Astrocyte (in vitro differentiated cells and primary cell): Measurements from ENCODE around the gene RHOBTB1. TPM values are rescaled to one million over a fixed set of nuclear protein-coding genes. Genes with fewer than 3 reads are reported as not detected.

ENCODE experiments used
- DNase-seq: peaks from one replicate; pipeline ENCODE4 v3.0.0-alpha.2; 2010; ENCODE audit warnings: low read depth
- FAIRE-seq: peaks from 2 replicates; lab custom pipeline; 2011; peaks lifted over from hg19 to GRCh38; lab: Jason Lieb, UNC
- H2AFZ ChIP-seq: 2 replicates; pipeline ENCODE4 v1.6.0; 2012; ENCODE audit warnings: low read depth, low read length, inconsistent platforms
- H3K27ac ChIP-seq: 2 replicates; pipeline ENCODE4 v1.5.1; 2011; ENCODE audit warnings: low read depth, low read length, inconsistent platforms
- H3K27me3 ChIP-seq: 2 replicates; pipeline ENCODE4 v1.6.0; 2011; ENCODE audit warnings: low read length, inconsistent platforms; ENCODE audit not compliant: insufficient read depth
- H3K36me3 ChIP-seq: 2 replicates; pipeline ENCODE4 v1.5.1; 2011; ENCODE audit warnings: low read length, inconsistent platforms; ENCODE audit not compliant: insufficient read depth
- H3K4me1 ChIP-seq: 2 replicates; pipeline ENCODE4 v1.5.1; 2011; ENCODE audit warnings: low read length, inconsistent platforms; ENCODE audit not compliant: insufficient read depth
- H3K4me2 ChIP-seq: 2 replicates; pipeline ENCODE4 v1.6.0; 2012; ENCODE audit warnings: low read length, inconsistent platforms
- H3K4me3 ChIP-seq: 2 replicates; pipeline ENCODE4 v1.5.1; 2011; ENCODE audit warnings: low read depth, mild to moderate bottlenecking, low read length, inconsistent platforms; ENCODE audit not compliant: insufficient read depth
- H3K79me2 ChIP-seq: 2 replicates; pipeline ENCODE4 v1.6.0; 2012; ENCODE audit warnings: mild to moderate bottlenecking, low read length, inconsistent platforms; ENCODE audit not compliant: insufficient read depth
- H3K9ac ChIP-seq: 2 replicates; pipeline ENCODE4 v1.6.0; 2012; ENCODE audit warnings: mild to moderate bottlenecking, low read length, inconsistent platforms
- H3K9me3 ChIP-seq: 2 replicates; pipeline ENCODE4 v1.5.1; 2012; ENCODE audit warnings: low read depth, mild to moderate bottlenecking, low read length, inconsistent platforms; ENCODE audit not compliant: insufficient read depth
- H4K20me1 ChIP-seq: 2 replicates; pipeline ENCODE4 v1.6.0; 2012; ENCODE audit warnings: low read length, inconsistent platforms; ENCODE audit not compliant: insufficient read depth
- H3K27ac Mint-ChIP-seq: one replicate; pipeline ENCODE4 v1.8.0; 2021; ENCODE audit warnings: mild to moderate bottlenecking, mixed read lengths; ENCODE audit not compliant: unreplicated experiment
- H3K27me3 Mint-ChIP-seq: one replicate; pipeline ENCODE4 v1.8.0; 2021; ENCODE audit warnings: low read depth, mixed read lengths; ENCODE audit not compliant: unreplicated experiment
- H3K36me3 Mint-ChIP-seq: one replicate; pipeline ENCODE4 v1.8.0; 2021; ENCODE audit warnings: low read depth, mixed read lengths; ENCODE audit not compliant: unreplicated experiment
- H3K4me1 Mint-ChIP-seq: one replicate; pipeline ENCODE4 v1.8.0; 2021; ENCODE audit warnings: low read depth, mixed read lengths; ENCODE audit not compliant: unreplicated experiment
- H3K4me3 Mint-ChIP-seq: one replicate; pipeline ENCODE4 v1.8.0; 2021; ENCODE audit warnings: mild to moderate bottlenecking, moderate library complexity, mixed read lengths; ENCODE audit not compliant: unreplicated experiment
- H3K9me3 Mint-ChIP-seq: one replicate; pipeline ENCODE4 v1.8.0; 2021; ENCODE audit warnings: mild to moderate bottlenecking, mixed read lengths; ENCODE audit not compliant: unreplicated experiment
- CTCF ChIP-seq: IDR thresholded peaks from 2 replicates; pipeline ENCODE4 v1.5.1; 2011; ENCODE audit warnings: low read depth, mild to moderate bottlenecking, inconsistent platforms, low read length, moderate library complexity; ENCODE audit not compliant: insufficient read depth
- EZH2 ChIP-seq: IDR thresholded peaks from 2 replicates; pipeline ENCODE4 v1.6.1; 2012; ENCODE audit warnings: mild to moderate bottlenecking, low read length, inconsistent platforms; ENCODE audit not compliant: insufficient read depth
- total RNA-seq: library from RNA; stranded (reverse); gene quantifications from 2 replicates; pipeline ENCODE4 v1.2.1, GENCODE V29; 2021

RHOBTB1 gene
- total RNA-seq, 1 donor from 2014 or later = 46.5 TPM

GRCh38 chr10:60934215-60935175 lies 9.5 kb downstream of the RHOBTB1 start:
- H4K20me1 ChIP-seq = no peaks in the 10 kb centered on the region
- no peaks in the 10 kb centered on the region for H3K9me3 ChIP-seq
- DNase-seq (no peak), FAIRE-seq (no peak)
- Mint-ChIP-seq H3K4me1 (peaks cover 18% of the 10 kb centered on the region), H3K27me3 (no peaks in the 10 kb centered on the region), H3K27ac (no peak overlapping the region), H3K4me3 (no peak overlapping the region), H3K9me3 (no peaks in the 10 kb centered on the region), H3K36me3 (peaks cover 18% of the 10 kb centered on the region)
- H3K27ac ChIP-seq = no peak overlapping the region
- H3K9ac ChIP-seq = no peak overlapping the region
- no peak overlapping the region for H3K4me3 ChIP-seq
- peaks cover 13% of the 10 kb centered on the region for H3K4me1 ChIP-seq
- H2AFZ ChIP-seq = no peak overlapping the region
- H3K36me3 ChIP-seq = no peaks in the 10 kb centered on the region
- no peak overlapping the region for H3K4me2 ChIP-seq
- TF ChIP-seq CTCF (no peak), EZH2 (no peak)
- peaks cover 8% of the 10 kb centered on the region for H3K79me2 ChIP-seq
- no peaks in the 10 kb centered on the region for H3K27me3 ChIP-seq

- H3K4me1 ChIP-seq = no peaks in the 10 kb centered on the region
- H3K4me3 ChIP-seq = no peak overlapping the region
- Mint-ChIP-seq H3K27ac (no peak overlapping the region), H3K4me3 (no peak overlapping the region), H3K36me3 (peaks cover 27% of the 10 kb centered on the region), H3K9me3 (no peaks in the 10 kb centered on the region), H3K4me1 (peaks cover 4% of the 10 kb centered on the region), H3K27me3 (no peaks in the 10 kb centered on the region)
- no peak overlapping the region for H3K4me2 ChIP-seq
- no peak for FAIRE-seq
- peaks cover 4% of the 10 kb centered on the region for H3K79me2 ChIP-seq
- no peak for DNase-seq
- no peak overlapping the region for H3K9ac ChIP-seq
- H3K9me3 ChIP-seq = no peaks in the 10 kb centered on the region
- H3K36me3 ChIP-seq = no peaks in the 10 kb centered on the region
- no peak overlapping the region for H3K27ac ChIP-seq
- H2AFZ ChIP-seq = no peak overlapping the region
- TF ChIP-seq CTCF = no peak
- TF ChIP-seq EZH2 = no peak
- no peaks in the 10 kb centered on the region for H3K27me3 ChIP-seq
- H4K20me1 ChIP-seq = no peaks in the 10 kb centered on the region
Measured at GRCh38 chr10:60932756-60933155, 11.2 kb downstream of the RHOBTB1 start.

- Mint-ChIP-seq H3K27me3 (no peaks in the 10 kb centered on the region), H3K27ac (no peak overlapping the region), H3K4me1 (no peaks in the 10 kb centered on the region), H3K36me3 (peaks cover 37% of the 10 kb centered on the region), H3K9me3 (no peaks in the 10 kb centered on the region), H3K4me3 (no peak overlapping the region)
- no peak overlapping the region for H2AFZ ChIP-seq
- TF ChIP-seq CTCF (no peak), EZH2 (no peak)
- peaks cover 21% of the 10 kb centered on the region for H3K79me2 ChIP-seq
- no peak overlapping the region for H3K9ac ChIP-seq
- H3K9me3 ChIP-seq = no peaks in the 10 kb centered on the region
- H4K20me1 ChIP-seq = no peaks in the 10 kb centered on the region
- no peak overlapping the region for H3K4me2 ChIP-seq
- no peaks in the 10 kb centered on the region for H3K4me1 ChIP-seq
- no peak overlapping the region for H3K4me3 ChIP-seq
- DNase-seq (no peak), FAIRE-seq (no peak)
- H3K27ac ChIP-seq = no peak overlapping the region
- H3K36me3 ChIP-seq = no peaks in the 10 kb centered on the region
- H3K27me3 ChIP-seq = no peaks in the 10 kb centered on the region
Measured at GRCh38 chr10:60930237-60930636, 13.7 kb downstream of the RHOBTB1 start.
